GM13977 (cell line): ENCODE results near the gene TAC3.

Source experiments
- DNase-seq: peaks from one replicate; pipeline ENCODE4 v3.0.0; 2012; ENCODE audit warnings: low spot score
- in situ Hi-C: fragments of 300-500 bp; cut with MboI; formaldehyde crosslinking; loops from one replicate; pipeline ENCODE4 v1.12.0; 2022; ENCODE audit warnings: low sequenced_read_pairs, low pct_unique_long_range_greater_than_20kb, mixed read lengths, inconsistent platforms; ENCODE audit not compliant: unreplicated experiment
- TF ChIP-seq, protein P1 (sequence below): IDR thresholded peaks from 2 replicates; pipeline ENCODE4 v1.5.1; 2012; ENCODE audit warnings: mild to moderate bottlenecking, control low read depth; ENCODE audit not compliant: insufficient read depth; ENCODE audit errors: extremely low read depth, missing control alignments

Gene TAC3

DNA sequence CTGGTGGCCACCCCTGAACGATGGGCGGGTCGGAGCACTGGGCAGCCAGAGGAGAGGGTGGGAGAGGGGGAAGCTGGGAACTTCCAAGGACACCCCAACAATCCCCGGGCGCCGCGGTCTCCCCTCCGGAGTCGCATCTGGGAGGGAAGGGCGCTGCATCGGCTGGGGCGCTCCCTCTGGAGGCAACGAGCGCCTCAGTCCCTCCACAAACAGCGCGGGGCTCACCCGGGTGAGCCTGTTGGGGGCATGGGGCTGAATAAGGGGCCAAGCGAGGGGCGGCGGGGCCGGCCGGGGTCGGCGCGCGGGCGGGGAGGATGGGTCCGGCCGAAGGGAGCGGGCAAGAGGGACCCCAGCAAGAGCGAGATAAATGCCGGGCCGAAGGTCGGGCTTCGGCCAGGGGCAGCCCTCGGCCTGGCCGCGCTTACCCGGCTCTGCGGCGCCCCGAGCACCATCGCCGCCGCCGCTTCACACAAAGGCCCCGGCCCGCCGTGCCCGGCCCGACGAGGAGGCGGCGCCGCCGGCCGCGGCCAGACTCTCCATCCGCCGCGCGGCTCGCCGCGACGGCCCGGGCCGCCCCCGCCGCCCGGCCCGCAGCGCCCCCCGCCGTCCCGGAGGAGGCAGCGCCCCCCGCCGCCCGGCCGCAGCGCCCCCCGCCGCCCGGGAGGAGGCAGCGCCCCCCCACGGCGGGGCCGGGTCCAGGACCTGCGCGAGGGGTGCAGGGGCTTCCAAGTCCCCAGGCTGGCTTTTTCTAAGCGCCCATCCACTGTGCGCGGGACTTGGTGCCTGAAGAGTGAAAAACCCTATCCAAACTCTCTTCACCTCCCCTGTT lies 10.1 kb downstream of the TAC3 start, which contains the start of gene ZBTB39:
TSS of gene ZBTB39 (minus strand) at position 567 of the 829 bp plus-strand sequence. CDS start 1,629 bp downstream, outside the sequence.
- in situ Hi-C loops = loop anchor here (10.0 kb wide), 1 partner anchor 169 kb away; no protein-coding TSS in a partner anchor
- peak; percentile 95 for DNase-seq
- TF ChIP-seq, protein P1, sequence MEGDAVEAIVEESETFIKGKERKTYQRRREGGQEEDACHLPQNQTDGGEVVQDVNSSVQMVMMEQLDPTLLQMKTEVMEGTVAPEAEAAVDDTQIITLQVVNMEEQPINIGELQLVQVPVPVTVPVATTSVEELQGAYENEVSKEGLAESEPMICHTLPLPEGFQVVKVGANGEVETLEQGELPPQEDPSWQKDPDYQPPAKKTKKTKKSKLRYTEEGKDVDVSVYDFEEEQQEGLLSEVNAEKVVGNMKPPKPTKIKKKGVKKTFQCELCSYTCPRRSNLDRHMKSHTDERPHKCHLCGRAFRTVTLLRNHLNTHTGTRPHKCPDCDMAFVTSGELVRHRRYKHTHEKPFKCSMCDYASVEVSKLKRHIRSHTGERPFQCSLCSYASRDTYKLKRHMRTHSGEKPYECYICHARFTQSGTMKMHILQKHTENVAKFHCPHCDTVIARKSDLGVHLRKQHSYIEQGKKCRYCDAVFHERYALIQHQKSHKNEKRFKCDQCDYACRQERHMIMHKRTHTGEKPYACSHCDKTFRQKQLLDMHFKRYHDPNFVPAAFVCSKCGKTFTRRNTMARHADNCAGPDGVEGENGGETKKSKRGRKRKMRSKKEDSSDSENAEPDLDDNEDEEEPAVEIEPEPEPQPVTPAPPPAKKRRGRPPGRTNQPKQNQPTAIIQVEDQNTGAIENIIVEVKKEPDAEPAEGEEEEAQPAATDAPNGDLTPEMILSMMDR = peak; percentile 63

DNA sequence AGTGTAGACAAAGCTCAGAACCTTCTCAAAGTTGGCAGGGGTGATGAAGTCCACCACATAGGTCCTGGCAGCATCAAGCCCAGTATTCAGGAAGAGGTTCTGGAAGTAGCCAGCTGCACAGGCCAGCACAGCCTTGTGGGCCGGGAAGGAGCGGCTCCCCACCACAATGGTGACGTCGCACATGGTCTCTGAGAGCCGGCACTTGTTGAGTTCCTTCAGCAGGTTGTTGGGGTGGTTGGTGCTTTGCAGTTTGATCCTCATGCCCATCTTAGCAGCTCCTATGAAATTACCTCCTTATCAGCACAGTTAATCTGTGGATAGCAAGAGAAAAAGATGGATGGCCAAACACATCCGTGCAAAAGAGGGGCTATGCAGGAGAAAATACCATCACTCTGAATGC lies 11.7 kb downstream of the TAC3 start:
- in situ Hi-C loops = loop anchor here (5.0 to 10.0 kb wide), 2 partner anchors 170 to 247 kb away; no protein-coding TSS in a partner anchor
- TF ChIP-seq, protein P1 = no peak
- no peak for DNase-seq

DNA sequence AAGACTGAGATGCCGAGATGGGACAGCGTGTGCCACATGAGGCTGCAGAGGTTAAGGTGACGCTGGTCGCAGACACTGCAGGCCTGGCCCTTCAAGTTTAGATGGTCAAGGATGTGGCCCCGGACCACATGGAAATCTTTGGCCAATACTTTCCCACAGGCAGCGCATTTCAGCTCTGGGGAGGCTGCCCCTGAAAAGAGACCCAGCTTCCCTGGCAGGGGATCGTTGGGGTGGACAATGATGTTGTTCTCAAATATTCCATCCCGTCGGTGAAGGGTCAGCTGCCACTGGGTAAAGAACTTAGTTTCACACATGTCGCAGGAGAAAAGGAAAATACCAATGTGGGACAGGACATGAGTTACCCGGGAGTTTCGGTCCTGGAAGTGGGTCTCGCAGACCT lies 12.9 kb downstream of the TAC3 start:
- TF ChIP-seq, protein P1 = no peak
- no peak for DNase-seq
- in situ Hi-C loops = loop anchor here (5.0 to 10.0 kb wide), 2 partner anchors 171 to 246 kb away; no protein-coding TSS in a partner anchor

DNA sequence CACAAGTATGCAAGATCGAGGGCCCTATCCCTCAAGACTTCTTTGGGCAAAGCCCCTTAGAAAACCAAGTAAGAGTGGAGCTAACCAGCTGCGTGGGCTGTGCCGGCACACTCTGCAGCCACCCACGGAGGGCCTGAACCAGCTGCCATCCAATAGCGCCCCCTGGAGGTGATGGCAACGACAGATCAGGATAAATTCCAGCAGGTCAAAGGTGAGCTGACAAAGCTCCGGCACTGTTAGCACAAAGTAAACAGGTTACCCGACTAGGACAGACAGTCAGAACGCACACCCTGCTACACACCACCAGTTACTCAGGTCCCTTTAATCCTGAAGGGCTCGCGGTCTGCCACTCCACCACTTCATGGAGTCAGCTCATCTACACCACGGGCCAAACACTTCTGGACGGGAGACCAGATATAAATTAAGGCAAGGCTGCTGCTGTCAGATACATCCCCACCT lies 14.9 kb downstream of the TAC3 start:
- peak; percentile 72 for DNase-seq
- in situ Hi-C loops = loop anchor here (5.0 to 10.0 kb wide), 2 partner anchors 173 to 244 kb away; no protein-coding TSS in a partner anchor
- TF ChIP-seq, protein P1 = peak; percentile 83

DNA sequence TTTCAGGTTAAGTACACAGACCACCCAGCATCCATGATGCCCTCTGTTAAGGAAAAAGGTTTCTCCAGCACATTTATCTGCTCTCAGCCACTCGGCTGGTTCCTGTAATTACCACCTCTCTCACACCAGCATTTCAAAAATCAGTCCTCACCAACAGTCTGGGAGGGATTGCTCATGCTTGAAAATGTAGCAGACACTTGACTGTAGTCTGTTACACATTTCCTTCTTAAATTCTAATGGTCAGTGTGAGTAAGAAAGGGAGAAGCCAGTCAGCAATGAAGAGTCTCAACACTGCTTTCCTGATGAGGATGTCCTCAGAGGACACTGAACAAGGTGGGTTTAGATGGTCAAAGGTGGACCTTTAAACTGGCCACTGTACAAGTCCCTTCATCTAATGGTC lies 15.9 kb downstream of the TAC3 start:
- no peak for DNase-seq
- in situ Hi-C loops = loop anchor here (5.0 to 10.0 kb wide), 2 partner anchors 174 to 243 kb away; no protein-coding TSS in a partner anchor

DNA sequence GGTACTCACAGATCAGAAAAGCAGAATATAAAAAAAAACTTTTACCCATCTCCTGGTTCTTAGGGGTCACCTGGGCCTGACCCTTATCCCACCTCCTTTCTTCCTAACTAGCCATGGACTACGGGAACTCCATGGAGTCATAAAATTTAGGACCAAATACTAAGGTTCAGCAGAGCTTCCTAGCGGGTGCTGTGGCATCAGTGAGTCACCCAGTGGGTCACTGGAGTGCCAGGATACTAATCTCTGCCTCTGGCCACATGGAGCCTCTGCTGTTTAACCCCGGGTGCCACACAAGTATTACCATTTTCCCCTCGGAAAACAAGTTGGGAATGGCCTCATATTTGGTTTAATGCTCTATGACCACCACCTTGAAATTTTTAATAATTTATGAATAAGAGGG lies 16.9 kb downstream of the TAC3 start:
- in situ Hi-C loops = no loop called here
- TF ChIP-seq, protein P1 = no peak
- DNase-seq = no peak

More for the DNA sequence above, 15.9 kb downstream of the TAC3 start:
- TF ChIP-seq, protein P1 = no peak
